AG09309 (cell line): ENCODE data around the gene TUBA3D.
"Not testable (repeated sequence)": the region's sequence is repeated elsewhere in the genome, so short reads cannot be mapped to it uniquely, and the experiment has no call there.

Experiments
- DNase-seq: peaks from one replicate; pipeline ENCODE4 v3.0.0-alpha.2; 2010; ENCODE audit warnings: low read depth
- H3K4me3 ChIP-seq: 2 replicates; pipeline ENCODE4 v1.5.1; 2011; ENCODE audit warnings: mild to moderate bottlenecking, low read depth, low read length, moderate library complexity; ENCODE audit not compliant: control insufficient read depth
- CTCF ChIP-seq: IDR thresholded peaks from 2 replicates; pipeline ENCODE4 v1.5.1; 2011; ENCODE audit warnings: mild to moderate bottlenecking, low read depth, low read length, inconsistent platforms; ENCODE audit not compliant: insufficient read depth, control insufficient read depth; ENCODE audit errors: missing control alignments

Gene TUBA3D

GRCh38 chr2:131475831-131476230 lies at the start of gene TUBA3D:
Gene TUBA3D (plus strand): TSS chr2:131476119. CDS start chr2:131476200, 81 bp downstream.
- H3K4me3 ChIP-seq, result no peak within 1 kb of the TSS
- no peak for DNase-seq
- TF ChIP-seq CTCF, result no peak

- TF ChIP-seq CTCF, result no peak
- no peak for DNase-seq
- H3K4me3 ChIP-seq, result no peak overlapping the region
Measured at GRCh38 chr2:131426727-131427126, 49.2 kb upstream of the TUBA3D start.

- TF ChIP-seq CTCF, result no peak
- DNase-seq, result no peak
- H3K4me3 ChIP-seq, result no peak overlapping the region
Measured at GRCh38 chr2:131431336-131431735, 44.6 kb upstream of the TUBA3D start.

GRCh38 chr2:131440742-131441468 lies 35.0 kb upstream of the TUBA3D start:
- DNase-seq, H3K4me3 ChIP-seq: not testable (repeated sequence)

GRCh38 chr2:131444736-131445514 lies 31.0 kb upstream of the TUBA3D start:
- not testable (repeated sequence) for H3K4me3 ChIP-seq, DNase-seq

- DNase-seq, H3K4me3 ChIP-seq: not testable (repeated sequence)
Measured at GRCh38 chr2:131445515-131445797, 30.5 kb upstream of the TUBA3D start.

- no peak overlapping the region for H3K4me3 ChIP-seq
- no peak for TF ChIP-seq CTCF
- no peak for DNase-seq
Measured at GRCh38 chr2:131445896-131446295, 30.0 kb upstream of the TUBA3D start.

- not testable (repeated sequence) for H3K4me3 ChIP-seq, DNase-seq
Measured at GRCh38 chr2:131447981-131448380, 27.9 kb upstream of the TUBA3D start.

- DNase-seq, H3K4me3 ChIP-seq: not testable (repeated sequence)
Measured at GRCh38 chr2:131451265-131451949, 24.5 kb upstream of the TUBA3D start.

GRCh38 chr2:131454914-131455313 lies 21.0 kb upstream of the TUBA3D start:
- H3K4me3 ChIP-seq, DNase-seq: not testable (repeated sequence)

- H3K4me3 ChIP-seq, DNase-seq: not testable (repeated sequence)
Measured at GRCh38 chr2:131467722-131468121, 8.2 kb upstream of the TUBA3D start.

GRCh38 chr2:131470944-131471343 lies 5.0 kb upstream of the TUBA3D start:
- DNase-seq, result not testable (repeated sequence)

GRCh38 chr2:131471624-131472023 lies 4.3 kb upstream of the TUBA3D start:
- DNase-seq, H3K4me3 ChIP-seq: not testable (repeated sequence)

More at GRCh38 chr2:131470944-131471343, 5.0 kb upstream of the TUBA3D start:
- H3K4me3 ChIP-seq, result not testable (repeated sequence)
